Epidermal melanocyte (primary cell): ENCODE data around the gene DNAH8.
"Not testable (repeated sequence)": the region's sequence is repeated elsewhere in the genome, so short reads cannot be mapped to it uniquely, and the experiment has no call there.

Experiments used
- DNase-seq: peaks from one replicate; pipeline ENCODE4 v3.0.0; 2011; ENCODE audit warnings: low spot score; ENCODE audit not compliant: insufficient read length

DNAH8 gene

DNA sequence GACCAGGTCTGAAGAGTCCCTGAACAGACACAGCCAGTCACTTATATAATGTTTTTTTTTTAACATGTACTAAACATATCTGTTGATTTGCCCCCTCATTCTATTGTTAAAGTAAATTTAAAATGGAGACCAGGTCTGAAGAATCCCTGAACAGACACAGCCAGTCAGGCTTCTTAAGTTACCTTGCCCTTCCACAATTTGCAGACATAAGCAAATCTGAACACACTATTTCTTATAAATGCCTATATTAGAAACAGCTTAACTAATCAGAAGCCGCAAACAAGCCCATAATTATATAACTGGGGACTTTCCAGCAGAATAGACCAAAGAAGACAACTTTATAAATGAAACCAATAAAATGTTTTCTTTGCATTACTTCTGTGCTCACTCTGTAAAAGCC lies 118.2 kb downstream of the DNAH8 start:
- no peak for DNase-seq

DNA sequence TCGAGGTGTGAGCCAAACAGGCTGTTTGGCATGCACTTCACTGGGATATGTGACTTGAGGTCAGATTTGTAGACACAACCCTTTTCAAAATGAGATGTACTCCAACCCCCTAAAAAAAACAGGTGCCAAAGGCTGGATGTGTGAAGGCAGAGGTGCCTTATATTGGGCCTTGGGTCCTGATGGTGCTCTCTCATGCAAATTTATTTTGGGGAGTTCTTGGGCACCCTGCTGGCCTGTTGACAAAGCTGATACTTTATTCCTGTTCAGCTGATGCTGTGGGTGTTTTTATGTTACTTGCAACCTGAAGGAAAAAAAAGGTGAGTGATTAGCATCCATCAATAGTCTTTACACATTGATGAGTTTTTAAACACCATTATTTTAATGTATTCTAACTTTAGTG lies 121.5 kb downstream of the DNAH8 start:
- DNase-seq: no peak

DNA sequence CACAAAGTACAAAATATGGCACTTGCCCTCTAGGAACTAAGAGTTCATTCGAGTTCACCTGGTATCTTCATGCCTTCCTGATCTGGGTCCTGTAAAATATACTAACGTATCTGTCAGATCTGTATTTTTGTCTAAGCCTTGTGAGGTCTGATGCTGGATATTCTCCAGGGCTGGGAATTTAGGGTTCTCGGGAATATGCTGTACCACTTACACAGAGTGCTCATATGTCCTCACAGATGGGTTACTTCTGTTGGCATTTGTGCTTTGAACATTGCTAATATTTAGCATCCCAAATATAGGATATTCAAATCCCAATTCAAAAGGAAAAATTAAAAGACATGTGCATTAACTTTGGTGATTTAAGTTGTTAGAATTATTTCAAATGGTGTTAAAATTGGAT lies 122.0 kb downstream of the DNAH8 start:
- DNase-seq: no peak

DNA sequence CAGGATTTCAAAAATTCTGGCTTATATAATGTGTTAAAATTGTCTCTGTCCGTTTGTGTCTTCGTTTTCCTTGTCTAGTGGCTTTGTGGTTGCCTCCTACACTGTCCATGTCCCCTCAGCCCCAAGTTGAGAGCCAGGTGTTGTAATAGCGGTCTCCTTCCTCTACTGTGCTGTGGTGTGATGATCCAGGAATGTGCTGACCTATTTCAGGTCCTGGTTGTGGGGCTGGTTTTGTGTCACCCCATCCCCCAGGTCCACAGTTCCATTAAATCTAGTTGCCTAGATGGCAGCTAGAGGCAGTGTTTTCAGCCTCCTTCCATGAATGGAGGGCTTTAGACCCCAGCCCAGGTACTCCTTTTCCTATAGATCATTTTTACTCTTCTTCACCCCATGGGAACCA lies 128.7 kb downstream of the DNAH8 start:
- no peak for DNase-seq

DNA sequence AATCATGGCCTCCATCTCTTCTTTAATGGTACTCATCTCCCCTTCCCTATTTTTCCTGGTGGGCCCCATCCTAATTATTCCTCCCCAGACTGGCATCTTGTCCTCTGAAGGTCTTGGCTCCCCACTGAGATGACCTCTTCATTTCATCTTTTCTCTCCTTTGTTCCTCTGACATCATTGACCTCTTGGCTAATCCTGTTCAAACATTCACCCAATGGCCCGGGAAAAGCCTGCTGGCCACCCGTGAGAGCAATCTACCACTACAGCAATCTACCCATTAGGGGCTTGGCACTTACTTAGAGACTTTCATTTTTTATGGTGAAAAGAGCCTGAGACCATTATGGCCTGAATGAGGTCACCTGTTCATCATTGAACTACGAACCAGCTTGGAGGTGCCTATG lies 130.8 kb downstream of the DNAH8 start:
- no peak for DNase-seq

DNA sequence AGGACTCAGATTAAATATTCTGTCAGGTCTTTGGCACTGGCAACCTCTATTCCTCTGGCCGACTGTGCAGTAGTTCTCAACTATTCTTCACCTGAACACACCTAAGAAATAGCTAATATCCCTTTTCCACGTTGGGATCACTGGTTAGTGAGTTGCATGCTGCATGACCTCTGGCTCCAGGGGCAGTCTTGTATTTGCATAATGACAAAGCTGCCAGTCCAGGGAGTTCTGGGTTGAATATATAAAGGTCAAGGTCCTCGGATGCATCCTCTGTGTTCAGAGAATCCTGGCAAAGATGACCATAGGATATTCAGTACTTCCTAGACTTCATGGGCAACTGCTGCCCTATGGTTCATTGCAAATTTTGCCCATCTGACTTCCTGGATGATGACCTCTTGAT lies 131.2 kb downstream of the DNAH8 start:
- DNase-seq: no peak

DNA sequence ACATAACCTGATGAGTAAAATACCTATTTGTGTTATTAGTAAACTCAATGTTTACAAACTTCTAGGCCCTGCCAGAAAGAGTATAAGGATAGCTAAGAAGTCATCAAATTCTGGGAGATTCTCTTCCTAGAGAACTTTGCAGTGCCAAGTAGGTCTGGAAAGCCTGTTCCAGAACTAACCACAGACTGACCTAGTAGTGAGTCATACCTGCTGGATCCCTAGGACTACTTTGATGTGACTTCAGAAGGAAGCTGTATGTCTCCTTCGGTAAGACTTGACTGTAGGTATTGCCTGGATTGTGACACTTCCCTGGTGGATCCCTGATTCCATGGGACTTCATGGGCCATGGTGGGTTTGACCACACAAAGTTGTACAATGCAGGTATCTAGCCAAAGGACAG lies 131.7 kb downstream of the DNAH8 start:
- DNase-seq: no peak

DNA sequence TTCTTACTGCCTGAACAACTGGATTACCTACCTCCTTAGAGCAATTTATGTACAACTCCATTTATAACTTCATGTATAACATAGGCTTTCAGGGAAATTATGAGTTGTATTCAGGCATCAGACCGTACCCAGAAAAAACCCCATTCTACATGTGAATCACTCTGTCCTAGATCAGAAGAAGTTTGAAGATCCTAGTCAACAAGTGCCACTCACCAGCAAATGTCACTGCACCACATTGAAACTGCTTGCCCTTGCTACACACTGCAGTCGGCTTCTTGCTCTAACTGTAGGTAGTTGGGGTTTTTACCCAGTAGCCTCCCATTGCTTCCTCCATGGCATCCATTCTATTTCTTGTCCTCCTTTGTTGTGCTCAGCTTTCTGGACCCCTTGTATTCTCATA lies 132.4 kb downstream of the DNAH8 start:
- no peak for DNase-seq

DNA sequence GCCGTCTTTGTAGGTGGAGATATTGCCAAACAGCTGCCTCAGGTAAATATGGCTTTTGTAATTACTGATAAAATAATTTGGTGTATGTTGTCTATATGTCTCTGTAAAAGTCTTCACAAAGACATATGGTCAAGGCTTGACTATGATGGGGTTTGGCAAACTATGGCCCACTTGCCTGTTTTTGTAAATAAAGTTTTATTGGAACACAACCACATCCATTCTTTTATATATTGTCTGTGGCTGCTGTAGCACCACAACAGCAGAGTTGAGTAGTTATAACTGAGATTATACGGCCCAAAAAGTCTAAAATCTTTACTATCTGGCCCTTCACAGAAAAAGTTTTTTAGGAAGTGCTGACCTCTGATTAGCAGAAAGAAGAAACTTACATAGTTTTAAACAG lies 133.6 kb downstream of the DNAH8 start:
- DNase-seq: no peak

DNA sequence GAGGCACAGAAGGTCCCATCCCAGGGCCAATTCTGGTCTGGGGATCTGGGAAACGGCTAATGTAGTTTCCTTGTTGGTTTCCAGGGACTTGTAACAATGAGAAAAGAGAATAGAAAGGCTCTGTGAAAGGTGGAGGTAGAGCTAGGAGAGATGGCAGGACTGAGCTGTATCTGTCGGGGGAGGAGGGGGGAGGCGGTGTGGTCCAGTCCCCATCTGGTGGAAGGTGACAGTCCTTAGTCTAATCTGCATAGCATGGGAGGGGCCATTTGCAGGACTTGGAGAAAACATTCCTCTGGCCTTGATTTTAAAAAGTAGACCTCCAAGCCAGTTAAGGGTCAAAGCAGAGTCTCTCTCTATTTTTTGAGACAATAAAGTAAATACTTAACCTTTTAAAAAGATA lies 137.1 kb downstream of the DNAH8 start:
- DNase-seq: no peak

DNA sequence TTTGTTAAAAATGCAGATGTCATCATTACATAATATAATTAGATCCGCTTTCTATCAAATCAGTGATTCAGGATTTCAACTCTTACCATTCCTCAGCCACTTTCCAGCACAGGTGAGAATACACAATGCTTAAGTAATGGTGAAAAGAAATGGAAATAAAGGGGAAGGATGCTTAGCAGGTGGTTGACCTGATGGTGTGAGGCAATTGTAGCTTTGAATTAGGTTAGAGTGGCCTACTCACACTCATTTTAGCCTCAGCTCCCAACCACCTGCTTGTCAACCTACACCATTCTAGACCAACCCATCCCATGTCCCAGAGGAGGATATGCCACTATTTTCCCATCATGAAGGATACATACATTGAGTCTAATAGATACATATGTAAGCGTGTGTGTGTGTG lies 138.1 kb downstream of the DNAH8 start:
- DNase-seq: no peak

DNA sequence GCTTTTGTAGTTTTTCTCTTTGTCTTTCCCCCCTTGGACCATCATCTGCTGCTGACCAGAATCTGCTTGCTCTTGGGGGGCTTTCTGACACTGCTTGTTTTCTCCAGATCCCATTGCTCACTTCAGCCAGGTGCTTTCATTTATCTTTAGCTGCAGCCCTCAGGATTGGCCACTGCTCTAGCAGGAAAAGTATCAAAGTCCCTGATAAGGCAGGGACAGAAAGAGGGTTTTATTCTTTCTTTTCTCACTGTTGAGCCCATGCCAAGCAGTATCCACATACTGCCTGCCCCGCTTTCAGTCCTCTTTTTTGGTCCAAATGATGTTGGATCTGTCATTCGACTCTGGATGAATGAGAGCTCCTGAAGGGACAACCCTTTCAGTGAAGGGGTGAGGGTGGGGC lies 141.4 kb downstream of the DNAH8 start:
- no peak for DNase-seq

DNA sequence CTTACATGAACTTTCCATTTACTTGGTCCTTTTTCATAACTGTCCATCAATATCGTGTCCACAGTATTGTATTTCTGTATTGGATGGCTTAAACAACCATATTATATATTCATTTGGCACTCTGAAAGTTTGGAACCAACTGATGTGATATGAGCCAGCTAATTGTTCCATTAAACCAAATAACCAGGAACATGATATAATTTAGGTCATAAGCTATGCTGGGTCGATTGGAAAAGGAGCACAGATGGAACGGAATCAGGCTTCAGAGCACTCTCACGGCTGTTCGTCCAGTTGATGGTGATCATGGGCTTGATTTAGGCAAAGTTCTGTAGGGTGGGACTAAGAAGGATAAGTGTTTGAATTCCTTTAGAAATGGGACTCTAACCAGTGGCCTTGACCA lies 142.7 kb downstream of the DNAH8 start:
- no peak for DNase-seq

DNA sequence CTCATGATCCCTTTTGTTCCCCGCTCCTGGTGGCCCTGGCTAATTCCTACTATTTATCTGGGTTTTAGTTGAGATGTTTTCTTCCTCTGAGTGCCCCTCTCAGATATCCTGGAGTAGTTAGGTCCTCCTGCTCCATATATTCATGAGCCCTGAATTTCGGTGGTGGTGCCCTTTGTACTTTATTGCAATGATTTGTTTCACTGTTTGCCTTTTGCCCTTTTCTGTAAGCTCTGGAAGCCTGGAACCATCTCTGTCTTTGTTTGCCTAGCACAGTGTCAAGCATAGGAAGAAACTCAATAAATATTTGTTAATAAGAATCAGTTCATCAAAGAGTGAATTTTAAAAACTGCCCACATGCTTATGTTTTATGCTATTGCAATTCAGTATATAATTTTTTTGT lies 144.9 kb downstream of the DNAH8 start:
- DNase-seq: no peak

DNA sequence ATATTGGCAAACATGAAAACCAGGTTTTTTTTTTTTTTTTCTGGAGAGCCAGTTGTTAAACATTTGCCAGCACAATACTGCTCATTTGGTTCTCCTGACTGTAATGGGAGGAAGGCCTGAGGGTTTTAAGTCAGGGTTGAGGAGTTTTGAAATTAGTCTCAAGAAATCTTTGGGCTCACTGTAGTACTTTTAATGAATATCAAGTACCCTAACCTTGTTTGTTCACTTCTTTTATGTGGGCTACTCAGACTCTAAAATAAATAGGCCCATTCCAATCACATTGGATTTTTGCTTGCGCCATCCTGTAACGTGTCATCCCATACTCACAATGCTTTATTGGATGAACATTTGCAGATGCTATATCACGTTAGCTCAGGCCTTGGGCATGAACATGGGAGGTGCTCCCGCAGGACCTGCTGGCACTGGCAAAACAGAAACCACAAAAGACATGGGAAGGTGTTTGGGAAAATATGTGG lies 146.9 kb downstream of the DNAH8 start:
- no peak for DNase-seq

DNA sequence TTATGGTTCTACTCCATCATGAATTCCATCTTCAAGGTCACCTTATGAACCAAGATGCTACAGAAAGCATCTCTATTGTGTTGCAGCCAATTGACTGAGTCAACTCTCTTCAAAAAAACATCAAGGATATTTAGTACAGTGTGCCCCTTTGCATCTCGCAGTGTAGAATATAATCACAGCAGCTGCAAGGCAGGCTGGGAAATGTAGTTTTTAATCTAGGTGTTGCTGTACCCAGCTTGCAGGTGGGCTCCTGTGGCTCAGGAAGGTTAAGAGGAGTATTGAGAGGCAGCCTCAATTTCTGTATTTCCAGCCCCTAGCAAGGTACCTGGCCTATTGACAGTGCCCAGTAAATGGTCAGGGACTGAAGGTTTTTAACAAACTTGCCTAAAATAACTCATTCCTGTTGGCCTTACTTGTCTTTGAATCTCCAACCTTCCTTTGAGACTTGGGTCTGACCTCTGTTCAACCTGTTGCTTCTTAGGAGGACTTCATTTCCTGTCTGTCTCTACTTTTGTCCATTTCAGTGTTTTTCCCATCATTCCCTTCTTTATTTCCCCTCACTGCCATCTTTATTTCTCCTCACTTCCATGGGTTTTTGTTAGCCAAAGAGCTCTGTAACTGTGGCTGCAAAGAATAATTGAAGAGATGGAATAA lies 150.5 kb downstream of the DNAH8 start:
- DNase-seq: no peak

DNA sequence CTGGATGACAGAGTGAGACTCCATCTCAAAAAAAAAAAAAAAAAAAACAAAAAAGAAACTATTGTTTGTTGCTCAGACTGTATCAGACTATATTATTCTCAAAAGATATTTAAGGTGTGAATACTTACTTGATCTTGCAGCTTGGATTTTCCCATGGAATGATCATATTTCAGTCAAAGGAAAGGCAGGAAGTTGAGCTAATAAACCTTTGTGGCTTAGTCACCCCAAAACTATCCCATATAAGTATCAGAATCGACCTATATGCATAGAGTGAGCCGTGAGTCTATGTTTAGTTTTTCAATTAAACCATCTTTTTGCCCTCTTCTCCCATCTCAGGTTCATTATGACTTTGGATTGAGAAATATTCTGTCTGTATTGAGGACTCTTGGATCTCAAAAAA lies 152.6 kb downstream of the DNAH8 start:
- no peak for DNase-seq

DNA sequence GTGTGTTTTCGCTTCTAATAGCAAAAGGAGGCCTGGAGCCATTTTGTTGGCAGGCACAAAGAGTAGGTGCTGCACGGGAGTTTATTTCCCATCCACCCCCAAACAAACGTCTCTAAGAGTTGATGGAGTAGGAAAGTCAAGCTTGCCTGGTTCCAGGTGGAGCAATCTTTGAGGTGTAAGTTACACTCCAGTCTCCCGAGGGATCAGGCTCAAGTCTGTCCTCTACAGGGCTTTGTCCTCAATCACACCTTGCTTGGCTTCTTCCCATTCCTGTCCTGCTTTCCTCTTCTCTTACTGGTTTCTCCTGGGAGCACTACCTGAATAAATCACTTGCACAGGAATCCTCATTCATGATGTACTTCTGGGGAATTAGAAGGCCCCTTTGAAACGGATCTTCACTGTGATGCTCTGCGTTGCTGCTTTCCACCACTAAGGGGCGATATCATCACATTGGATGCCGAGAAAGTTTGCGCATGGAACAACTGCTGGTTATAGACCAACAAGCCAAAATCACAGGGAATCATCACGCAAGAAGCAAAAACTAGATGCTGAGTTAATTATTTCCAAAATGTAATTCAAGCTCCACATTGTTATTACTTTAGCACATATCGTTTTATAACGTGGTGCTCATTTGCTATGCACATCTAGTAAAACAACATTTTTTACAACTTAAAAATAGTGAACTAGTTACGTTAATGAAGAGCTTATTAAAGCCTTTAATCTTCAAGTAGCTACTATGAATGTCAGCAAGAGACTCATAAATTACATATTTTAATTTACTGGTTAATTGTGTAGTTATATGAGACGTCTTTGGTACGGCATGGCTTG lies 156.8 kb downstream of the DNAH8 start:
- peak; percentile 35 for DNase-seq

DNA sequence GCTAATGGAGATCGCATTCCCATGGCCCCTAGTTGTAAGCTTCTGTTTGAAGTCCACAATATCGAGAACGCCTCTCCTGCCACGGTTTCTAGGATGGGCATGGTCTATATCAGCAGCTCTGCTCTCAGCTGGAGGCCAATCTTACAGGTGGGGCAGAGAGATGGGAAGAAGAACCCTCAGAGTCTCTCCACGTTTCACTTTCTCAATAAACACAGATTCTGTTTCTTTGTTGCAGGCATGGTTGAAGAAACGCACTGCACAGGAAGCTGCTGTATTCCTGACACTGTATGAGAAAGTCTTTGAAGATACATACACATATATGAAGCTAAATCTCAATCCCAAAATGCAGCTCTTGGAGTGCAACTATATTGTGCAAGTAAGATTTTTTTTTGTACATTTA lies 157.9 kb downstream of the DNAH8 start:
- no peak for DNase-seq

DNA sequence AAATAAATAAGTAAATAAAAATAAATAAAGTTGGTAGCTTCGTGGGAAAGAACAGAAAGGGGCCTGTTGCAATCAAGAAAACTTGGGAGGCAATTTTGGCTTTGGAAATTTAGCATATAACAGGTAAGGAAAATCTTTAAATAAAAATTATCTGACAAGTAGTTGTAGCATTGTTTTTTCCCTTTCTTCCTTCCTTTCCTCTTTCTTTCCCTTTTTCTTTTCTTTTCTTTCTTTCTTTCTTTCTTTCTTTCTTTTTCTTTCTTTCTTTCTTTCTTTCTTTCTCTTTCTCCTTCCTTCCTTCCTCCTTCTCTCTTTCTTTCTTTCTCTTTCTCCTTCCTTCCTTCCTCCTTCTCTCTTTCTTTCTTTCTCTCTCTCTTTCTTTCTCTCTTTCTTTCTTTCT lies 158.7 kb downstream of the DNAH8 start:
- DNase-seq: not testable (repeated sequence)

DNA sequence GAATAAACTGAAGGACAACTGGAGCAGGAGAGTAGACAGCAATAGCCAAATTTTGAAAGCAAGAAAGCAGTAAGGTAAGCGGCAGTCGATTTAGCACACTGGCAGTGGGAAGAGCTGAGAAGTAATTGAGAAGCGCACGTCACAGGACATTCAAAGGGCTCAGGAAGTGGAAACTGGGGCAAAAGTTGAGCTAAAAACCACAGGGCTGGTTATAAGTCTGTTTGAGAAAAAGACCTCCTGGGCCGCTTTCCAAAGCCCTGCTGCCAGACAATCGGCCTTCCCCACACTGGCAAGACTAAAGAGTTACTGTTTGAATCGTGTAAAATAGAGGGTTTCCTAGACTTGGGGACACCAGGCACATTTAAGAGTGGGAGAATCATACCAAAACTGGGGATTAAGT lies 161.4 kb downstream of the DNAH8 start:
- DNase-seq: no peak

DNA sequence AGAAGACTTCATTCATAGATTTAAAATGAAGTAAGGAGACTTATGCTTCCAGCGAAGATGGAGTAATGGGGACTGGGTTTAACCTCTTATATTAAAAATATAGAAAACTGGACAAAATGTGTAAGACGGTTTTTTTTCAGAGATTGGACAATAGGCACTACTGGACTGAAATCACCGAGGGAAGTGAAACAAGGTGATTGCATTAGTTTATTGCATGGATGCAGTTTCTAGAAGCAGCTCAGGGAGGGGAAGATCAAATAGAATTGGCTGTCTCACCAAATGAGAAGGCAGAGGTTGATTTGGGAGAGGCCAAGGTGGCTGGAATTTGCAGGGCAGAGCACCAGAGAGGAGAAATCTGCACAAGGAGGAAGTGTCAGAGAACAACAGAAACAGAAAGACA lies 162.6 kb downstream of the DNAH8 start:
- no peak for DNase-seq

DNA sequence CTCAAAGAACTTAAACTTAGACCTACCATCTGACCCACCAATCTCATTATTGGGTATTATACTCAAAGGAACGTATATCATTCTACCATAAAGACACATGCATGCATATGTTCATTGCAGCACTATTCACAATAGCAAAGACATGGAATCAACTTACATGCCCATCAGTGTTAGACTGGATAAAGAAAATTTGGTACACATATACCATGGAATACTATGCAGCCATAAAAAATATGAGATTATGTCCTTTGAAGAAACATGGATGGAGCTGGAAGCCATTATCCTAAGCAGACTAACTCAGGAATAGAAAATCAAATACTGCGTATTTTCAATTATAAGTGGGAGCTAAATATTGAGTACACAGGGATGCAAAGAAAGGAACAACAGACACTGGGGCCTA lies 167.0 kb downstream of the DNAH8 start:
- DNase-seq: no peak
